BJ (cell line): Measurements from ENCODE around the gene NTRK3. TPM values are rescaled to one million over a fixed set of nuclear protein-coding genes. Genes with fewer than 3 reads are reported as not detected.

Experiments used
- CTCF ChIA-PET: fragments of 350-600 bp; formaldehyde crosslinking; extraction: SDS; loops from one replicate; lab custom pipeline; 2021; ENCODE audit warnings: antibody characterized with exemption, inconsistent platforms; lab: Yijun Ruan, JAX
- POLR2A ChIA-PET: fragments of 300-600 bp; sonication (Branson Sonifier 250); formaldehyde crosslinking; extraction: SDS; loops from one replicate; lab custom pipeline; 2021; ENCODE audit warnings: antibody characterized with exemption; lab: Charles Lee
- DNase-seq: peaks from one replicate; pipeline ENCODE4 v3.0.0-alpha.2; 2011; ENCODE audit warnings: low read depth
- H3K27me3 ChIP-seq: 2 replicates; pipeline ENCODE4 v1.6.0; 2011; ENCODE audit warnings: low read length; ENCODE audit not compliant: control insufficient read depth, insufficient read depth
- H3K36me3 ChIP-seq: 2 replicates; pipeline ENCODE4 v1.5.1; 2011; ENCODE audit warnings: low read length; ENCODE audit not compliant: control insufficient read depth, insufficient read depth
- H3K4me3 ChIP-seq: 2 replicates; pipeline ENCODE4 v1.5.1; 2011; ENCODE audit warnings: low read depth, mild to moderate bottlenecking, control low read depth, low read length
- CTCF ChIP-seq: IDR thresholded peaks from 2 replicates; pipeline ENCODE4 v1.5.1; 2011; ENCODE audit warnings: low read depth, mild to moderate bottlenecking, control low read depth, inconsistent platforms, low read length, moderate library complexity; ENCODE audit not compliant: insufficient read depth
- polyA plus RNA-seq: library from polyadenylated mRNA; depleted of rRNA; stranded (reverse); fragments of >200 nt; gene quantifications from 2 replicates; pipeline ENCODE4 v1.2.3, GENCODE V29; 2011

The NTRK3 gene
- polyA plus RNA-seq, 1 experiment = 0.12 TPM

DNA sequence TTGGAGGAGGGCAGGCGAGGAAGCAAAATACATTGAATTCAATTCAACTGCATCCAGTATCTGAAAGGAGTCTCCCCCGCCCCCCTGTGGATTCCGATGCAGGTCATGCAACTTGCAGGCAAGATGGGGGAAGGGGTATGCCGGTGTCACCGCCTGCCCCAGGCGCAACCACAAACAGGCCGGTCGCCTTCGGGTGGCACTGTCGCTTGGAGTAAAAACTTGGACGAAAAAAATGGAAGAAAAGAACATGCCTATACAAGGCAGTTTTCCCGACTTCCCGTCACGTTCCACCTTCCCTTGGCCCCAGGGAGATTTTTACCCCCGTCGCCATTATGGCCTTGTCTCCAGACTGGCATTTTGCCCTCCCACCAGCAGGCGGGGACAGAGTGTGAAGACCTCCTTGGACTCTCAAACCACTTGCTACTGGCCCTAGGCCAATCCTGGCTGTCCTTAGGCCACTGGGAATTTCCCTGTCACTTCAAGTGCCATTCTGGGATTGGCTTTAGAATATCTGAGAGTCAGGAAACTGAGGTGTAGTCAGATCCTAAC lies 1.6 kb upstream of the NTRK3 start:
- CTCF ChIA-PET = interaction anchor here (1.0 to 1.8 kb wide), 3 partner anchors 13 to 17 kb away, joined by 3 to 8 read pairs (median 7); no protein-coding TSS in a partner anchor
- POLR2A ChIA-PET = no interaction called here
- Histone ChIP-seq H3K27me3 (peaks cover 42% of the 10 kb centered on the region), H3K4me3 (no peak overlapping the region), H3K36me3 (no peaks in the 10 kb centered on the region)
- DNase-seq = no peak
- TF ChIP-seq CTCF = peak; percentile 2; the same call in 1 of the 2 replicates

- H3K36me3 ChIP-seq = no peaks in the 10 kb centered on the region
- ChIA-PET CTCF (interaction anchor here (1.0 to 1.6 kb wide), 2 partner anchors 12 to 18 kb away, joined by 3 to 7 read pairs; no protein-coding TSS in a partner anchor), POLR2A (no interaction called here)
- no peak for TF ChIP-seq CTCF
- DNase-seq = no peak
- peak overlapping the region; percentile 24 for H3K4me3 ChIP-seq
- H3K27me3 ChIP-seq = peaks cover 42% of the 10 kb centered on the region
Measured at GRCh38 chr15:88257311-88258092, 963 bp upstream of the NTRK3 start.

DNA sequence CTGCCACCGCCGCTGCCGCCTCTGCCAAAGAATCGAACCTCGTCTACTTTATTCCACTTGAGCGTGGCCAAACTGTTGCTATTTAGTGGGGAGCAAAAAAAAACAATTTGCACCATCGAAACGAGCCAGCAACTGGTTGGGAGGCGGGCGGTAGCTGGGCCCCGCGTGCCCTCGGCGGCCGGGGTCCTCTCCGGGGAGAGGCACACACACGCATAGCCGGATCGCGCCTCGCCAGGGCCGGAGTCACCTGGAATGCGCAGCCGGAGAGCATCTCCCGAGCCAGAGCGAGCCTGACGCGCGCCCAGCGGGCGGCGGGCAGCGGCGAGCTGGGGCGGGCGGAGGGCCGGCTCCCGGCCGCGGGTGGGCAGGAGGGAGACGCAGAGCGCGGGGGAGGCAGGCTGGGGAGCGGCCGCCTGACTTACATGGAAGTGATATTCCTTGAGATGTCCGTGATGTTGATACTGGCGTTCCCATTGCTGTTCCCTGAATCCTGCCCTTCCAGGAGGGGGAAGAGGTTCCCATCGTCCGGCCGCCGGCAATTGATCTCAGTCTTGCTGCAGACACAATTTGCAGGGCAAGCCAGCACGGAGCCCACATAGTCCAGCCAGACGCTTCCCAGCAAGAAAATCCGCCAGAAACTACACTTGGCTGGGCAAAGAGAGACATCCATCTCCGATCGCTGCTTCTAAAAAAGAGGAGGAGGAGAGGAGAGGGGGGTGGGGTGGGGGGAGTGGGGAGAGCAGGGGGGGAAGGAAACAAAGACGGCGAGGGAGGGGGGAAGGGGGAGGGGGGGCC lies 858 bp downstream of the NTRK3 start:
- no peak for DNase-seq
- TF ChIP-seq CTCF = no peak
- Histone ChIP-seq H3K4me3 (no peak overlapping the region), H3K27me3 (peaks cover 42% of the 10 kb centered on the region), H3K36me3 (no peaks in the 10 kb centered on the region)
- CTCF ChIA-PET = interaction anchor here (1.0 to 2.2 kb wide), 2 partner anchors 9 to 13 kb away, joined by 3 to 10 read pairs; no protein-coding TSS in a partner anchor
- POLR2A ChIA-PET = no interaction called here

GRCh38 chr15:88255087-88255483 lies 1.5 kb downstream of the NTRK3 start:
- no peak for DNase-seq
- ChIA-PET POLR2A (no interaction called here), CTCF (interaction anchor here (1.0 to 2.2 kb wide), 2 partner anchors 9 to 12 kb away, joined by 3 to 10 read pairs; no protein-coding TSS in a partner anchor)
- TF ChIP-seq CTCF = no peak
- Histone ChIP-seq H3K36me3 (no peaks in the 10 kb centered on the region), H3K27me3 (peaks cover 42% of the 10 kb centered on the region), H3K4me3 (no peak overlapping the region)
